OCI-M2 (cell line): Measurements from ENCODE around the gene DNALI1.

Experiments
- DNase-seq: peaks from one replicate; lab custom pipeline; 2025; ENCODE audit not compliant: unreplicated experiment; lab: John Stamatoyannopoulos, UW

Gene DNALI1

GRCh38 chr1:37601441-37601840 is 44.7 kb downstream of the DNALI1 start:
- no peak for DNase-seq

- no peak for DNase-seq
These were observed 46.3 kb downstream of the DNALI1 start for GRCh38 chr1:37602750-37603694.

- no peak for DNase-seq
These were observed 48.4 kb downstream of the DNALI1 start for GRCh38 chr1:37605061-37605650.

- DNase-seq: no peak
These were observed 49.2 kb downstream of the DNALI1 start for GRCh38 chr1:37605806-37606474.

- DNase-seq: no peak
These were observed 49.9 kb downstream of the DNALI1 start for GRCh38 chr1:37606481-37607263.

GRCh38 chr1:37609002-37609401 is 52.3 kb downstream of the DNALI1 start:
- no peak for DNase-seq

- no peak for DNase-seq
These were observed 53.3 kb downstream of the DNALI1 start for GRCh38 chr1:37609994-37610393.

- no peak for DNase-seq
These were observed 55.4 kb downstream of the DNALI1 start for GRCh38 chr1:37612186-37612585.

- DNase-seq: no peak
These were observed 57.4 kb downstream of the DNALI1 start for GRCh38 chr1:37614105-37614504.

GRCh38 chr1:37616330-37616729 is 59.6 kb downstream of the DNALI1 start:
- no peak for DNase-seq
